Epidermal melanocyte (primary cell): ENCODE measurements around the gene VARS1.
A peak's percentile ranks its signal among the peaks of the same experiment; 100 is the strongest.
"Not testable (repeated sequence)": the region's sequence is repeated elsewhere in the genome, so short reads cannot be mapped to it uniquely, and the experiment has no call there.

Experiments used
- DNase-seq: peaks from one replicate; pipeline ENCODE4 v3.0.0; 2011; ENCODE audit warnings: low spot score; ENCODE audit not compliant: insufficient read length

VARS1 gene

GRCh38 chr6:31794294-31794865 is 1.2 kb downstream of the VARS1 start:
- no peak for DNase-seq

GRCh38 chr6:31793927-31794245 is 1.7 kb downstream of the VARS1 start:
- not testable (repeated sequence) for DNase-seq

GRCh38 chr6:31792761-31793171 is 2.8 kb downstream of the VARS1 start:
- no peak for DNase-seq

- DNase-seq: no peak
Measured at GRCh38 chr6:31792090-31792374, 3.5 kb downstream of the VARS1 start.

- peak; percentile 90 for DNase-seq
Measured at GRCh38 chr6:31791324-31792089, 4.0 kb downstream of the VARS1 start.

GRCh38 chr6:31785475-31785874 is 10.1 kb downstream of the VARS1 start:
- DNase-seq: peak; percentile 8

- peak; percentile 3 for DNase-seq
Measured at GRCh38 chr6:31784098-31784925, 11.2 kb downstream of the VARS1 start.

- peak; percentile 5 for DNase-seq
Measured at GRCh38 chr6:31782126-31782855, 13.3 kb downstream of the VARS1 start.

- DNase-seq: no peak
Measured at GRCh38 chr6:31781244-31782125, 14.1 kb downstream of the VARS1 start.

GRCh38 chr6:31780507-31781243 is 14.9 kb downstream of the VARS1 start:
- DNase-seq: peak; percentile 1

- DNase-seq: no peak
Measured at GRCh38 chr6:31779908-31780307, 15.6 kb downstream of the VARS1 start.

- DNase-seq: no peak
Measured at GRCh38 chr6:31778999-31779885, 16.3 kb downstream of the VARS1 start.

- DNase-seq: no peak
Measured at GRCh38 chr6:31778193-31778592, 17.4 kb downstream of the VARS1 start.

- no peak for DNase-seq
Measured at GRCh38 chr6:31777667-31778050, 17.9 kb downstream of the VARS1 start.

GRCh38 chr6:31776989-31777666 is 18.4 kb downstream of the VARS1 start, which contains the start of gene VWA7:
VWA7 (minus strand) TSS chr6:31777328; CDS start chr6:31776779, 549 bp downstream.
- no peak for DNase-seq

GRCh38 chr6:31776485-31776988 is 19.0 kb downstream of the VARS1 start:
- no peak for DNase-seq

GRCh38 chr6:31775633-31776484 is 19.7 kb downstream of the VARS1 start:
- DNase-seq: no peak
